Measurements from ENCODE around the gene CD79A.

DNA sequence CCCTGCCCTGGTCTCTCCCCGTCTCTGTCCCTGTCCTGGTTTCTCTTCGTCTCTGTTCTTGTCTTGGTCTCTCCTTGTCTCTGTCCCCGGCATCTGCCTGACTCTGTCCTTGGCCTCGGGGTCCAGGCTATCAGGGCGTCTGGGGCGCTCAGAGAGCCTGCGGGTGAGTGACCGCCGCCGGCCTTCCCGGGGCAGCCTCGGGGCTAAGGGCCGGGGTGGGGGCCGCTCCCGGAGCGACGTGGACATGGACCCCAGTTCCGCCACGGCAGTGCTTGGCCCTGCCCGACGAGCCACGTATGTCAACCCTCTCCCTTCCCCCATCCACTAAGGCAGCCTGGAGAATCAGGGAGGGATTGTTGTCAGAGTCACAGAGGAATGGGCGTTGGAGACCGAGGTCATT is 20.7 kb downstream of the CD79A start:
- TF ChIP-seq POLR2AphosphoS5 (IDR thresholded peaks at IDR 0.05; ENCODE audit: low read depth, low read length) (no peak), TAF1 (IDR thresholded peaks at IDR 0.05; ENCODE audit: low read depth, low read length) (no peak), POLR2A (IDR thresholded peaks at IDR 0.05; ENCODE audit: low read depth, low read length) (no peak), SPI1 (IDR thresholded peaks at IDR 0.05; ENCODE audit: low read depth, low read length) (no peak), POU2F2 (IDR thresholded peaks at IDR 0.05; ENCODE audit: low read depth, low read length) (no peak), PAX5 (IDR thresholded peaks at IDR 0.05; ENCODE audit: insufficient read depth, low read length, severe bottlenecking) (no peak)

All from GM12891 (cell line).